TTC549 (cell line): ENCODE data around the gene UCP2.

ENCODE experiments used
- FAIRE-seq: peaks from 2 replicates; lab custom pipeline; 2012; peaks lifted over from hg19 to GRCh38; lab: Jason Lieb, UNC

Gene UCP2

GRCh38 chr11:73982595-73982989 lies at the start of gene UCP2:
UCP2 (minus strand) TSS chr11:73982843; CDS start chr11:73978378, 4,465 bp downstream.
- FAIRE-seq = no peak

- no peak for FAIRE-seq
Observed at GRCh38 chr11:74030723-74031676, 48.4 kb upstream of the UCP2 start.

- no peak for FAIRE-seq
Observed at GRCh38 chr11:74025467-74026166, 43.0 kb upstream of the UCP2 start.

- FAIRE-seq = no peak
Observed at GRCh38 chr11:74024261-74025029, 41.8 kb upstream of the UCP2 start.

- FAIRE-seq = no peak
Observed at GRCh38 chr11:74023276-74023675, 40.6 kb upstream of the UCP2 start.

GRCh38 chr11:74022546-74022945 lies 39.9 kb upstream of the UCP2 start:
- no peak for FAIRE-seq

- no peak for FAIRE-seq
Observed at GRCh38 chr11:74021998-74022397, 39.4 kb upstream of the UCP2 start.

- FAIRE-seq = no peak
Observed at GRCh38 chr11:74020539-74020938, 37.9 kb upstream of the UCP2 start.

- no peak for FAIRE-seq
Observed at GRCh38 chr11:74019860-74020259, 37.2 kb upstream of the UCP2 start.

- no peak for FAIRE-seq
Observed at GRCh38 chr11:74019104-74019738, 36.6 kb upstream of the UCP2 start.

- no peak for FAIRE-seq
Observed at GRCh38 chr11:74018331-74019005, 35.8 kb upstream of the UCP2 start.

GRCh38 chr11:74017631-74018030 lies 35.0 kb upstream of the UCP2 start:
- no peak for FAIRE-seq

- no peak for FAIRE-seq
Observed at GRCh38 chr11:74015919-74016684, 33.5 kb upstream of the UCP2 start.

- no peak for FAIRE-seq
Observed at GRCh38 chr11:74014880-74015279, 32.2 kb upstream of the UCP2 start.

GRCh38 chr11:74013141-74013540 lies 30.5 kb upstream of the UCP2 start:
- FAIRE-seq = no peak

- FAIRE-seq = no peak
Observed at GRCh38 chr11:74012074-74012809, 29.6 kb upstream of the UCP2 start.

- FAIRE-seq = no peak
Observed at GRCh38 chr11:74011360-74012073, 28.9 kb upstream of the UCP2 start.

- FAIRE-seq = no peak
Observed at GRCh38 chr11:74010306-74011300, 28.0 kb upstream of the UCP2 start.
